CD14-positive monocyte (primary cell): ENCODE measurements around the gene THEMIS. TPM values are rescaled to one million over a fixed set of nuclear protein-coding genes. Genes with fewer than 3 reads are reported as not detected.

Experiments used
- DNase-seq, 3 donors: peaks; one replicate each; pipeline ENCODE4 v3.0.0-alpha.2; 2011 to 2022
- H2AFZ ChIP-seq: 2 replicates; pipeline ENCODE4 v1.6.0; 2012; ENCODE audit warnings: mild to moderate bottlenecking, low read depth, low read length, inconsistent platforms; ENCODE audit not compliant: insufficient read depth, poor library complexity, severe bottlenecking
- H3K27ac ChIP-seq, 2 donors: 1 replicate in 1 of 2; 2 replicates in 1 of 2; pipeline ENCODE4 v1.5.1; 2012 to 2013; ENCODE audit warnings: low read length in 2 of 2, control low read depth in 1 of 2, inconsistent platforms in 1 of 2, low read depth in 1 of 2, mild to moderate bottlenecking in 1 of 2
- H3K27me3 ChIP-seq, 2 donors: one replicate each; pipeline versions ENCODE4 v1.6.0 to v1.6.1; 2011 to 2013; ENCODE audit warnings: low read length in 2 of 2; ENCODE audit not compliant: control insufficient read depth in 2 of 2, insufficient read depth in 2 of 2
- H3K36me3 ChIP-seq, 2 donors: replicated peaks in 1 of 2; 1 replicate in 1 of 2; 2 replicates in 1 of 2; pipeline versions ENCODE4 v1.5.1 to v1.6.1; 2012 to 2013; ENCODE audit warnings: low read length in 2 of 2, control low read depth in 1 of 2, inconsistent platforms in 1 of 2, mild to moderate bottlenecking in 1 of 2; ENCODE audit not compliant: insufficient read depth in 2 of 2, control insufficient read depth in 1 of 2
- H3K4me1 ChIP-seq, 2 donors: 1 replicate in 1 of 2; 2 replicates in 1 of 2; pipeline versions ENCODE4 v1.5.1 to v1.6.1; 2012 to 2013; ENCODE audit warnings: low read length in 2 of 2, control low read depth in 1 of 2, inconsistent platforms in 1 of 2, mild to moderate bottlenecking in 1 of 2, moderate library complexity in 1 of 2; ENCODE audit not compliant: insufficient read depth in 2 of 2, control insufficient read depth in 1 of 2
- H3K4me2 ChIP-seq: replicated peaks from 2 replicates; pipeline ENCODE3; 2012; ENCODE audit warnings: low read length, moderate library complexity, mild to moderate bottlenecking; ENCODE audit not compliant: poor library complexity, severe bottlenecking; ENCODE audit errors: extremely low read depth
- H3K4me3 ChIP-seq, 3 experiments: fragments of 200-600 bp in 1 of 3; sonication (generic) in 1 of 3; replicated peaks in 1 of 3; 1 replicate in 2 of 3; 2 replicates in 1 of 3; pipeline ENCODE4 v1.5.1; 2011 to 2013; ENCODE audit warnings: low read length in 3 of 3, mild to moderate bottlenecking in 3 of 3, control low read depth in 2 of 3, low read depth in 2 of 3, inconsistent platforms in 1 of 3, moderate library complexity in 1 of 3
- H3K79me2 ChIP-seq: 2 replicates; pipeline ENCODE4 v1.6.0; 2012; ENCODE audit warnings: mild to moderate bottlenecking, control low read depth, inconsistent platforms, low read length, moderate library complexity; ENCODE audit not compliant: insufficient read depth
- H3K9ac ChIP-seq: 2 replicates; pipeline ENCODE4 v1.6.0; 2017; ENCODE audit warnings: low read length, mild to moderate bottlenecking; ENCODE audit not compliant: insufficient read depth, poor library complexity, severe bottlenecking
- H3K9me3 ChIP-seq, 2 donors: replicated peaks in 1 of 2; 1 replicate in 1 of 2; 2 replicates in 1 of 2; pipeline versions ENCODE4 v1.5.1 to v1.6.1; 2012 to 2013; ENCODE audit warnings: low read length in 2 of 2, control low read depth in 1 of 2; ENCODE audit not compliant: control insufficient read depth in 1 of 2, insufficient read depth in 1 of 2
- H4K20me1 ChIP-seq: 2 replicates; pipeline ENCODE4 v1.6.0; 2012; ENCODE audit warnings: mild to moderate bottlenecking, low read length, control low read depth, moderate library complexity; ENCODE audit not compliant: insufficient read depth
- H3K27ac Mint-ChIP-seq, 7 donors: one replicate each; pipeline ENCODE4 v1.8.0; 2020; ENCODE audit warnings: mild to moderate bottlenecking in 7 of 7, mixed read lengths in 7 of 7, moderate library complexity in 6 of 7, inconsistent platforms in 2 of 7
- H3K27me3 Mint-ChIP-seq, 3 donors: one replicate each; pipeline ENCODE4 v1.8.0; 2021 to 2022; ENCODE audit warnings: low read depth in 3 of 3, mild to moderate bottlenecking in 3 of 3, mixed read lengths in 3 of 3, moderate library complexity in 3 of 3, inconsistent platforms in 1 of 3
- H3K36me3 Mint-ChIP-seq, 2 donors: one replicate each; pipeline ENCODE4 v1.8.0; 2020; ENCODE audit warnings: mixed read lengths in 2 of 2, inconsistent platforms in 1 of 2, mild to moderate bottlenecking in 1 of 2
- H3K4me1 Mint-ChIP-seq: one replicate; pipeline ENCODE4 v1.8.0; 2020; ENCODE audit warnings: mild to moderate bottlenecking, mixed read lengths
- H3K4me3 Mint-ChIP-seq, 2 donors: one replicate each; pipeline ENCODE4 v1.8.0; 2020; ENCODE audit warnings: mild to moderate bottlenecking in 2 of 2, mixed read lengths in 2 of 2, moderate library complexity in 1 of 2
- H3K9me3 Mint-ChIP-seq, 7 donors: one replicate each; pipeline ENCODE4 v1.8.0; 2020 to 2022; ENCODE audit warnings: mixed read lengths in 7 of 7, mild to moderate bottlenecking in 6 of 7, moderate library complexity in 6 of 7, inconsistent platforms in 2 of 7
- WGBS: methylation state at CpG from one replicate; pipeline ENCODE4 v1.1.5; 2013; ENCODE audit warnings: missing lambda C conversion rate; ENCODE audit not compliant: insufficient coverage; 5-methylcytosine and 5-hydroxymethylcytosine counted together
- intact Hi-C, 2 donors: fragments of 100-400 bp; cut with micrococcal nuclease; formaldehyde crosslinking; loops; one replicate each; pipeline versions ENCODE4 v1.15.0 to v1.15.1; 2023
- polyA plus RNA-seq, 3 donors: library from polyadenylated mRNA; depleted of rRNA in 1 of 3; unstranded in 2 of 3; stranded (reverse) in 1 of 3; fragments of 300-500 nt in 2 of 3; fragments of >200 nt in 1 of 3; fragmentation: Illumina TruSeq in 2 of 3; gene quantifications; 1 replicate in 2 of 3; 2 replicates in 1 of 3; pipeline ENCODE4 v1.2.3, GENCODE V29; 2012 to 2021
- TF ChIP-seq, protein P1 (sequence below): fragments of 200-600 bp; IDR thresholded peaks from one replicate; pipeline ENCODE4 v1.8.0; 2022; ENCODE audit warnings: antibody characterized with exemption, mild to moderate bottlenecking

Gene THEMIS
- polyA plus RNA-seq, 3 donors: 0.13 to 0.16 TPM; not detected in 1

DNA sequence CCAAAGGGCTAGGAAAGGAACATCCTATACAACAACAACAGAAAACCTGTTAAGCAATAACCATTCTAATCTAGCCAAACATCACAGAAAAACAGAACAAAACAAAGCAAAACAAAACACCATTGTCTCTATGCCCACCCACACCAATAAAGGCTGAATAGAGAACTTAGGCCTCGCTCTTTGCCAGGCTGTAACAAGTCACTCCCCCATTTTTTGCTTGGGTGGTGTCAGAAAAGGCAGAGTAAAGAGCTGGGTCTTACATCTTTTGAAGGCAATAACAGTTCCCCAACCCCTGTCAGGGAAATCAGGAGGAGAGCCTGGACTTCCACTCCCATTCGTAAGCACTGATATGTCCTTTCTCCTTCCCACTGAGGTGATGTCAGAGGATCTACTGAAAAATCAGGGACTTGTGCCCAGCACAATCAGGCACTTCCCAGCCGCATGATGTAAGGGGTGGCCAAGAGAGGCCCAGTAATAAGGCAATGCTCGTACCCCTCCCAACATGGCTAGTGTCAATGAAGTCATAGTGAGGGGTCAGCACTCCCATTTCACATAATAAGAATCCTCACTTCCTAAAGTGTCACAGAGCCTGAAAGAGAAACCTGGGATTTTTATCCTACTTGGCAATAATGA lies 31.0 kb downstream of the THEMIS start:
- no peaks in the 10 kb centered on the region for H4K20me1 ChIP-seq
- no peak overlapping the region for H2AFZ ChIP-seq
- H3K27me3 ChIP-seq: no peaks in the 10 kb centered on the region
- 83% methylated on average over 1 of the region's 4 CpGs for WGBS
- H3K9me3 Mint-ChIP-seq: peaks cover 0 to 5% (median 2%) of the 10 kb centered on the region in 7 donors
- TF ChIP-seq, protein P1, sequence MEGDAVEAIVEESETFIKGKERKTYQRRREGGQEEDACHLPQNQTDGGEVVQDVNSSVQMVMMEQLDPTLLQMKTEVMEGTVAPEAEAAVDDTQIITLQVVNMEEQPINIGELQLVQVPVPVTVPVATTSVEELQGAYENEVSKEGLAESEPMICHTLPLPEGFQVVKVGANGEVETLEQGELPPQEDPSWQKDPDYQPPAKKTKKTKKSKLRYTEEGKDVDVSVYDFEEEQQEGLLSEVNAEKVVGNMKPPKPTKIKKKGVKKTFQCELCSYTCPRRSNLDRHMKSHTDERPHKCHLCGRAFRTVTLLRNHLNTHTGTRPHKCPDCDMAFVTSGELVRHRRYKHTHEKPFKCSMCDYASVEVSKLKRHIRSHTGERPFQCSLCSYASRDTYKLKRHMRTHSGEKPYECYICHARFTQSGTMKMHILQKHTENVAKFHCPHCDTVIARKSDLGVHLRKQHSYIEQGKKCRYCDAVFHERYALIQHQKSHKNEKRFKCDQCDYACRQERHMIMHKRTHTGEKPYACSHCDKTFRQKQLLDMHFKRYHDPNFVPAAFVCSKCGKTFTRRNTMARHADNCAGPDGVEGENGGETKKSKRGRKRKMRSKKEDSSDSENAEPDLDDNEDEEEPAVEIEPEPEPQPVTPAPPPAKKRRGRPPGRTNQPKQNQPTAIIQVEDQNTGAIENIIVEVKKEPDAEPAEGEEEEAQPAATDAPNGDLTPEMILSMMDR: no peak
- no peak overlapping the region for H3K27ac Mint-ChIP-seq
- no peak overlapping the region for H3K27ac ChIP-seq
- H3K36me3 Mint-ChIP-seq: no peaks in the 10 kb centered on the region
- H3K4me3 ChIP-seq: no peak overlapping the region
- H3K4me2 ChIP-seq: no peak overlapping the region
- DNase-seq: no peak
- no peaks in the 10 kb centered on the region for H3K4me1 ChIP-seq
- H3K4me1 Mint-ChIP-seq: no peaks in the 10 kb centered on the region
- no peaks in the 10 kb centered on the region for H3K27me3 Mint-ChIP-seq
- H3K4me3 Mint-ChIP-seq: no peak overlapping the region
- intact Hi-C loops: no loop called here
- no peaks in the 10 kb centered on the region for H3K79me2 ChIP-seq
- H3K9ac ChIP-seq: no peak overlapping the region
- no peaks in the 10 kb centered on the region for H3K36me3 ChIP-seq
- peaks cover 0 to 2% of the 10 kb centered on the region in 2 donors for H3K9me3 ChIP-seq

GRCh38 chr6:127869183-127869582 lies 31.7 kb downstream of the THEMIS start:
- no peaks in the 10 kb centered on the region for H3K27me3 ChIP-seq
- no peak overlapping the region for H2AFZ ChIP-seq
- TF ChIP-seq, protein P1: no peak
- H3K36me3 ChIP-seq: no peaks in the 10 kb centered on the region
- H3K27me3 Mint-ChIP-seq: no peaks in the 10 kb centered on the region
- intact Hi-C loops: no loop called here
- no peaks in the 10 kb centered on the region for H4K20me1 ChIP-seq
- H3K4me3 ChIP-seq: no peak overlapping the region
- DNase-seq: no peak
- no peak overlapping the region for H3K9ac ChIP-seq
- no peak overlapping the region for H3K27ac Mint-ChIP-seq
- H3K36me3 Mint-ChIP-seq: no peaks in the 10 kb centered on the region
- peaks cover 0 to 5% (median 2%) of the 10 kb centered on the region in 7 donors for H3K9me3 Mint-ChIP-seq
- WGBS: 80% methylated on average over 2 of the region's 5 CpGs
- H3K79me2 ChIP-seq: no peaks in the 10 kb centered on the region
- no peak overlapping the region for H3K27ac ChIP-seq
- peaks cover 0 to 2% of the 10 kb centered on the region in 2 donors for H3K9me3 ChIP-seq
- no peaks in the 10 kb centered on the region for H3K4me1 ChIP-seq
- no peaks in the 10 kb centered on the region for H3K4me1 Mint-ChIP-seq
- no peak overlapping the region for H3K4me2 ChIP-seq
- H3K4me3 Mint-ChIP-seq: no peak overlapping the region
